ENCODE data around the gene GHRHR. TPM values are rescaled to one million over a fixed set of nuclear protein-coding genes. Genes with fewer than 3 reads are reported as not detected.

Gene GHRHR
- not detected for total RNA-seq (2013)
- polyA plus RNA-seq (not detected), polyA minus RNA-seq (not detected in 2 replicates), total RNA-seq (0 to 1.0 (median 0.05) reads per million in 11 experiments)

GRCh38 chr7:30963842-30964241, at the start of gene GHRHR:
GHRHR (plus strand) TSS chr7:30963953; CDS start chr7:30964069, 116 bp downstream.
- Histone ChIP-seq H3K9me3 (replicated peaks in 1 of 2; ENCODE audit: control insufficient read depth in 1 of 2, insufficient read depth in 1 of 2, low read length in 2 of 2) (no peaks in the 10 kb centered on the region), H3K9ac (ENCODE audit: insufficient read depth, low read length, poor library complexity, severe bottlenecking) (no peak within 1 kb of the TSS), H3K36me3 (replicated peaks in 1 of 2; ENCODE audit: control insufficient read depth in 1 of 2, insufficient read depth in 2 of 2, low read length in 2 of 2) (no peaks in the 10 kb centered on the region), H3K27ac (ENCODE audit: low read depth in 1 of 2, low read length in 2 of 2) (no peak within 1 kb of the TSS), H3K4me3 (replicated peaks in 1 of 3; ENCODE audit: low read depth in 2 of 3, low read length in 3 of 3) (no peak within 1 kb of the TSS), H3K27me3 (ENCODE audit: control insufficient read depth in 2 of 2, insufficient read depth in 2 of 2, low read length in 2 of 2) (no peaks in the 10 kb centered on the region), H2AFZ (ENCODE audit: insufficient read depth, low read depth, low read length, poor library complexity, severe bottlenecking) (no peak within 1 kb of the TSS), H4K20me1 (ENCODE audit: insufficient read depth, low read length) (no peaks in the 10 kb centered on the region), H3K79me2 (ENCODE audit: insufficient read depth, low read length) (no peaks in the 10 kb centered on the region), H3K4me2 (replicated peaks; ENCODE audit: extremely low read depth, low read length, poor library complexity, severe bottlenecking) (no peak within 1 kb of the TSS), H3K4me1 (ENCODE audit: control insufficient read depth in 1 of 2, insufficient read depth in 2 of 2, low read length in 2 of 2) (no peaks in the 10 kb centered on the region)
- Mint-ChIP-seq H3K27ac (no peak within 1 kb of the TSS), H3K27me3 (ENCODE audit: low read depth in 3 of 3) (peaks cover 2 to 7% (median 4%) of the 10 kb centered on the region in 3 donors), H3K9me3 (peaks cover 0 to 3% (median 0%) of the 10 kb centered on the region in 7 donors), H3K36me3 (no peaks in the 10 kb centered on the region), H3K4me3 (no peak within 1 kb of the TSS), H3K4me1 (no peaks in the 10 kb centered on the region)
- intact Hi-C loops (cut with micrococcal nuclease): no loop called here
- no peak for DNase-seq
- 77% methylated on average over 9 of the region's 11 CpGs for WGBS (ENCODE audit: insufficient coverage)
- no peak for TF ChIP-seq CTCF (IDR thresholded peaks at IDR 0.05)

GRCh38 chr7:30914596-30914995, 49.2 kb upstream of the GHRHR start:
- DNase-seq: no peak
- no peaks in the 10 kb centered on the region for H3K79me2 ChIP-seq (ENCODE audit: insufficient read depth, low read length)
- Mint-ChIP-seq H3K27me3 (ENCODE audit: low read depth in 3 of 3) (peaks cover 0 to 4% (median 1%) of the 10 kb centered on the region in 3 donors), H3K4me3 (no peak overlapping the region), H3K36me3 (no peaks in the 10 kb centered on the region), H3K9me3 (no peaks in the 10 kb centered on the region), H3K27ac (no peak overlapping the region), H3K4me1 (peaks cover 2% of the 10 kb centered on the region)
- no peak overlapping the region for H3K4me2 ChIP-seq (replicated peaks; ENCODE audit: extremely low read depth, low read length, poor library complexity, severe bottlenecking)
- H2AFZ ChIP-seq (ENCODE audit: insufficient read depth, low read depth, low read length, poor library complexity, severe bottlenecking): no peak overlapping the region
- no peak overlapping the region for H3K4me3 ChIP-seq (replicated peaks in 1 of 3; ENCODE audit: low read depth in 2 of 3, low read length in 3 of 3)
- intact Hi-C loops (cut with micrococcal nuclease): no loop called here
- H3K36me3 ChIP-seq (replicated peaks in 1 of 2; ENCODE audit: control insufficient read depth in 1 of 2, insufficient read depth in 2 of 2, low read length in 2 of 2): no peaks in the 10 kb centered on the region
- WGBS (ENCODE audit: insufficient coverage): 14% methylated on average over 1 of the region's 4 CpGs
- H3K9ac ChIP-seq (ENCODE audit: insufficient read depth, low read length, poor library complexity, severe bottlenecking): no peak overlapping the region
- no peaks in the 10 kb centered on the region for H4K20me1 ChIP-seq (ENCODE audit: insufficient read depth, low read length)
- no peak for TF ChIP-seq CTCF (IDR thresholded peaks at IDR 0.05)
- no peaks in the 10 kb centered on the region for H3K4me1 ChIP-seq (ENCODE audit: control insufficient read depth in 1 of 2, insufficient read depth in 2 of 2, low read length in 2 of 2)
- H3K27me3 ChIP-seq (ENCODE audit: control insufficient read depth in 2 of 2, insufficient read depth in 2 of 2, low read length in 2 of 2): no peaks in the 10 kb centered on the region
- H3K27ac ChIP-seq (ENCODE audit: low read depth in 1 of 2, low read length in 2 of 2): no peak overlapping the region
- H3K9me3 ChIP-seq (replicated peaks in 1 of 2; ENCODE audit: control insufficient read depth in 1 of 2, insufficient read depth in 1 of 2, low read length in 2 of 2): no peaks in the 10 kb centered on the region

Measured in CD14-positive monocyte (primary cell).